IPS-15b (cell line): Measurements from ENCODE around the gene NDST4.

Experiments used
- H3K27me3 ChIP-seq: one replicate; pipeline ENCODE4 v1.6.1; 2013; ENCODE audit warnings: low read length; ENCODE audit not compliant: control insufficient read depth, insufficient read depth
- H3K36me3 ChIP-seq: one replicate; pipeline ENCODE4 v1.6.1; 2013; ENCODE audit warnings: low read length; ENCODE audit not compliant: control insufficient read depth, insufficient read depth
- H3K4me1 ChIP-seq: one replicate; pipeline ENCODE4 v1.6.1; 2013; ENCODE audit warnings: mild to moderate bottlenecking, low read length; ENCODE audit not compliant: control insufficient read depth, insufficient read depth
- H3K4me3 ChIP-seq: one replicate; pipeline ENCODE4 v1.5.1; 2013; ENCODE audit warnings: low read depth, low read length
- H3K9ac ChIP-seq: one replicate; pipeline ENCODE4 v1.6.1; 2013; ENCODE audit warnings: low read depth, mild to moderate bottlenecking, low read length
- H3K9me3 ChIP-seq: one replicate; pipeline ENCODE4 v1.6.1; 2013; ENCODE audit warnings: mild to moderate bottlenecking, low read length; ENCODE audit not compliant: control insufficient read depth, insufficient read depth

NDST4 gene

GRCh38 chr4:114941503-114941902 is 171.9 kb downstream of the NDST4 start:
- H3K27me3 ChIP-seq, result no peaks in the 10 kb centered on the region
- H3K4me3 ChIP-seq, result no peak overlapping the region
- H3K9me3 ChIP-seq, result no peaks in the 10 kb centered on the region
- H3K4me1 ChIP-seq, result no peaks in the 10 kb centered on the region
- no peak overlapping the region for H3K9ac ChIP-seq
- H3K36me3 ChIP-seq, result no peaks in the 10 kb centered on the region

- Histone ChIP-seq H3K9me3 (no peaks in the 10 kb centered on the region), H3K4me3 (no peak overlapping the region), H3K9ac (no peak overlapping the region), H3K36me3 (no peaks in the 10 kb centered on the region), H3K4me1 (peaks cover 8% of the 10 kb centered on the region), H3K27me3 (no peaks in the 10 kb centered on the region)
These were observed 185.5 kb downstream of the NDST4 start for GRCh38 chr4:114927881-114928280.

- H3K4me1 ChIP-seq, result peaks cover 18% of the 10 kb centered on the region
- H3K4me3 ChIP-seq, result no peak overlapping the region
- H3K9me3 ChIP-seq, result no peaks in the 10 kb centered on the region
- H3K36me3 ChIP-seq, result no peaks in the 10 kb centered on the region
- no peaks in the 10 kb centered on the region for H3K27me3 ChIP-seq
- H3K9ac ChIP-seq, result no peak overlapping the region
These were observed 186.8 kb downstream of the NDST4 start for GRCh38 chr4:114926583-114926982.

GRCh38 chr4:114924311-114924710 is 189.1 kb downstream of the NDST4 start:
- H3K27me3 ChIP-seq, result no peaks in the 10 kb centered on the region
- H3K36me3 ChIP-seq, result no peaks in the 10 kb centered on the region
- no peak overlapping the region for H3K4me3 ChIP-seq
- no peaks in the 10 kb centered on the region for H3K9me3 ChIP-seq
- no peak overlapping the region for H3K9ac ChIP-seq
- H3K4me1 ChIP-seq, result peaks cover 18% of the 10 kb centered on the region

GRCh38 chr4:114922592-114922933 is 190.9 kb downstream of the NDST4 start:
- H3K27me3 ChIP-seq, result no peaks in the 10 kb centered on the region
- H3K36me3 ChIP-seq, result no peaks in the 10 kb centered on the region
- no peak overlapping the region for H3K4me3 ChIP-seq
- H3K4me1 ChIP-seq, result peaks cover 18% of the 10 kb centered on the region
- H3K9ac ChIP-seq, result no peak overlapping the region
- H3K9me3 ChIP-seq, result no peaks in the 10 kb centered on the region

GRCh38 chr4:114921790-114922591 is 191.4 kb downstream of the NDST4 start:
- Histone ChIP-seq H3K36me3 (no peaks in the 10 kb centered on the region), H3K9ac (no peak overlapping the region), H3K27me3 (no peaks in the 10 kb centered on the region), H3K9me3 (no peaks in the 10 kb centered on the region), H3K4me3 (no peak overlapping the region), H3K4me1 (peaks cover 18% of the 10 kb centered on the region)

GRCh38 chr4:114921191-114921590 is 192.2 kb downstream of the NDST4 start:
- Histone ChIP-seq H3K36me3 (no peaks in the 10 kb centered on the region), H3K4me3 (no peak overlapping the region), H3K9me3 (no peaks in the 10 kb centered on the region), H3K9ac (no peak overlapping the region), H3K4me1 (peaks cover 18% of the 10 kb centered on the region), H3K27me3 (no peaks in the 10 kb centered on the region)

- H3K4me1 ChIP-seq, result no peaks in the 10 kb centered on the region
- no peaks in the 10 kb centered on the region for H3K36me3 ChIP-seq
- no peak overlapping the region for H3K4me3 ChIP-seq
- H3K9me3 ChIP-seq, result no peaks in the 10 kb centered on the region
- no peaks in the 10 kb centered on the region for H3K27me3 ChIP-seq
- H3K9ac ChIP-seq, result no peak overlapping the region
These were observed 202.3 kb downstream of the NDST4 start for GRCh38 chr4:114911111-114911510.

- Histone ChIP-seq H3K4me1 (no peaks in the 10 kb centered on the region), H3K9me3 (no peaks in the 10 kb centered on the region), H3K27me3 (no peaks in the 10 kb centered on the region), H3K4me3 (no peak overlapping the region), H3K9ac (no peak overlapping the region), H3K36me3 (no peaks in the 10 kb centered on the region)
These were observed 205.9 kb downstream of the NDST4 start for GRCh38 chr4:114907568-114907967.

GRCh38 chr4:114905017-114905416 is 208.4 kb downstream of the NDST4 start:
- H3K9me3 ChIP-seq, result no peaks in the 10 kb centered on the region
- no peak overlapping the region for H3K9ac ChIP-seq
- no peaks in the 10 kb centered on the region for H3K36me3 ChIP-seq

GRCh38 chr4:114900934-114901333 is 212.5 kb downstream of the NDST4 start:
- H3K36me3 ChIP-seq, result no peaks in the 10 kb centered on the region
- H3K27me3 ChIP-seq, result no peaks in the 10 kb centered on the region

More at GRCh38 chr4:114905017-114905416, 208.4 kb downstream of the NDST4 start:
- Histone ChIP-seq H3K4me3 (no peak overlapping the region), H3K27me3 (no peaks in the 10 kb centered on the region), H3K4me1 (no peaks in the 10 kb centered on the region)

GRCh38 chr4:114890773-114891172 is 222.6 kb downstream of the NDST4 start:
- H3K36me3 ChIP-seq, result no peaks in the 10 kb centered on the region
- H3K4me1 ChIP-seq, result no peaks in the 10 kb centered on the region
- no peak overlapping the region for H3K9ac ChIP-seq

More at GRCh38 chr4:114900934-114901333, 212.5 kb downstream of the NDST4 start:
- Histone ChIP-seq H3K9me3 (no peaks in the 10 kb centered on the region), H3K4me3 (no peak overlapping the region), H3K4me1 (no peaks in the 10 kb centered on the region), H3K9ac (no peak overlapping the region)

More at GRCh38 chr4:114890773-114891172, 222.6 kb downstream of the NDST4 start:
- Histone ChIP-seq H3K9me3 (no peaks in the 10 kb centered on the region), H3K4me3 (no peak overlapping the region), H3K27me3 (no peaks in the 10 kb centered on the region)
